NCI-H524 (cell line): ENCODE measurements around the gene CLCF1.
"Not testable (repeated sequence)": the region's sequence is repeated elsewhere in the genome, so short reads cannot be mapped to it uniquely, and the experiment has no call there.

Experiments used
- DNase-seq, 2 experiments: peaks; one replicate each; lab custom pipeline; 2025; lab: John Stamatoyannopoulos, UW

The CLCF1 gene

DNA sequence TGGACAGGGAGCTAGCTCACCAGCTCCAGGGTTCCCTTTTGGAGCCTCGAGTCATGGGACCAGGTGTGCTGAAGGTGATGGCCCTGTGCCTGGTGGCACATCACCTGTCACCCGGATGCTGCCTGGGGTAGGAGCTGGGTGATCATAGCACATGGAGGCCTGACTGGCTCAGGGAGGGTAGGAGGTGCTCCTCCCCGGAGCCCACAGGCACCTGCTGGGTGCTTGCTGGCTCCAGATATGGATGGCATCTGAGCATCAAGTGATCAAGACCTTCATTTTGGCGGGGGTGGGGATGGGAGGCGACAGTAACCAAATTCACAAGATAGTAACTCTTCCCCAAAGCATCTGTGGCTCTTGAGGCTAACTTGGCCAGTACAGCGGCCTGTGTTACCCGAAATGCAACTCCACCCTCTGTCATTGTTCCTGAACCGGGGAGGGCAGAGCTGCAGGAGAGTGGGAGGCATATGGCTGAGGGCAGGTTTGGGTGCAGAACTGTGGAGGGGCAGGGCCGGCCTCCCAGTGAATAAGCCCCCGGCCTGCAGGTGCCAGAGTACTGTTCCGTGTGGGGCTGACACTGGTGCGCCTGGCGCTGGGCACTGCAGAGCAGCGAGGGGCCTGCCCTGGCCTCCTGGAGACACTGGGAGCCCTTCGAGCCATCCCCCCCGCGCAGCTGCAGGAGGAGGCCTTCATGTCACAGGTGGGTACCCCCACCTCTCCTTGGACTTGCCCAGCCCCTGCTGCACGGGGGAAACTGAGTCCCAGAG is 35.2 kb upstream of the CLCF1 start:
- DNase-seq = no peak

DNA sequence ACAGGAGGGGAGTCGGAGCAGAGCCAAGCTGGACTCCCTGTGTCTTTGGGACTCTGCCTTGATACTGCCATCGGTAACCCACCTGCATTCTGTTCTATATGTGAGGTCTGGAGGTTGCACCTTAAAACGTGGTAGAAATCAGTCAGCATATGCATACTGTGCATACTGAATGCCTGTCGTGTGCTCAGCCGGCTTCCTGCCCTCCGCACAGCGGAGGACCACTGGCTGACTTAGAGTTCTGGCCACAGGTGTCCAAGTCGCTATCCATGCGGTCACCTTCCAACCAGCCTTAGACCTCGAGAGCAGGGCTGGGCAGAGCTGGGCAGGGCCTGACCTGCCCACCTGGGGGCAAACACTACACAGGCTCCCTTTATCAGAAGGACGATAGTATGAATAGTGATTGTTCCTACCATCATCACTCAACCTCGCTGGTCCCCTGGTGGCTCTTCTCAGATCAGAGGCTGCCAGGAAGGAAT is 34.3 kb upstream of the CLCF1 start:
- no peak for DNase-seq

DNA sequence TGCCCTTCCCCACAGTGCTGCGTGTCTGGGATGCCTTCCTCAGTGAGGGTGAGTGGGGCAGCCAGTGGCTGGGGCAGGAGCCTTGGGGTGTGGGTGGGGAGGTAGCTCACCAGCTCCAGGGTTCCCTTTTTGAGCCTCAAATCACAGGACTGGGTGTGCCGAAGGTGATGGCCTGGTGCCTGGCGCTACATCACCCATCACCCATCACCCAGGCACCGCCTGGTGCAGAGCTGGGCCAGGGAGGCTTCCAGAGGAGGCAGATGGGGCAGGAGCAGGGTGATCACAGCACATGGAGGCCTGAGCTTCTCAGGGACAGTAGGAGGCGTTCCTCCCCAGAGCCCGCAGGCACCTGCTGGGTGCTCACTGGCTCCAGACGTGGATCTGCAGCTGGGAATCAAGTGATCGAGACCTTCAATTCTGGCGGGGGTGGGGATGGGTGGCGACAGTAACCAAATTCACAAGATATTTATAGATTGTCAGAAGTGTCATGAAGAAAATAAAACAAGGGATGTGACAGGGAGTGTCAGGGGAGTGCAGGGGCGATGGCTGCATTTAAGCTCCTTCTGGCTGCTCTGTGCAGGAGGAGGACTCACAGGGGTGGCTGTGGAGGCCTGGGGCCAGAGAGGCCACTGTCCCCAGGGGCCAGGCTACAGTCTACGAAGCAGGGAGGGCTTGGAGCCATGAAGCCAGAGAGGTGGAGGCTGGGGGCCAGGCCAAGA is 33.7 kb upstream of the CLCF1 start:
- peak in 1 of 2 experiments; percentile 27 for DNase-seq

GRCh38 chr11:67406420-67406968 is 33.1 kb upstream of the CLCF1 start:
- DNase-seq = no peak

GRCh38 chr11:67405688-67406339 is 32.4 kb upstream of the CLCF1 start:
- no peak for DNase-seq

GRCh38 chr11:67405196-67405567 is 31.8 kb upstream of the CLCF1 start:
- no peak for DNase-seq

DNA sequence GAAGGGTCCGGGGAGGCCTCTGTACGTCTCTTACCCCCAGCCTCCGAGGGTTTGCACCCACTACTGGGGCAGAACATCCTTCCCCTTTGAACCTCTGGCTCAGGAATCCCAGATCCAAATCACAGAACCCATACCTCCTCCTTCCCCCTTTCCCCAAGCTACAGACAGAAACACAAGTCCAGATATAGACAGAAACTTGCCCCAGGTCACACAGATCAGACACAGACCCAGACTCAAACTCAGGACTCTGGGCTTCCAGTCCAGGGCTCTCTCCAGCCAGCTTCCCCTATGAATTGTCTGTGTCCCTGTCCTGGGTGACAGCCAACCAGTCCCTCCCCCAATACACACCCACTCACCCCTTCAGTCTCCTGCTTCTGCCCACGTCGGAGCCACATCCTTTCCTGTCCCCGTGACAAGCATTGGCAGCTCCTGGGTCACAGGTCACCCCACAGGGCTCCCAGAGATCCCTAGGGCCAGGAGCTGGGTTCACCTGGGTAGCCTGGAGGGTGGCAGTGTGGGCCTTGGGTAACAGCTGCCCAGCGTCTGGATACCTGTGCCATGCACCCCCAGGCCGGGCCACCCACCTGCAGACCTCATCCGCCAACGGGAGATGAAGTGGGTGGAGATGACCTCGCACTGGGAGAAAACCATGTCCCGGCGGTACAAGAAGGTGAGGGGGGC is 31.3 kb upstream of the CLCF1 start:
- no peak for DNase-seq

- DNase-seq = not testable (repeated sequence)
Observed at GRCh38 chr11:67403085-67403484, 29.7 kb upstream of the CLCF1 start.

GRCh38 chr11:67402192-67402839 is 28.9 kb upstream of the CLCF1 start:
- DNase-seq = not testable (repeated sequence)

DNA sequence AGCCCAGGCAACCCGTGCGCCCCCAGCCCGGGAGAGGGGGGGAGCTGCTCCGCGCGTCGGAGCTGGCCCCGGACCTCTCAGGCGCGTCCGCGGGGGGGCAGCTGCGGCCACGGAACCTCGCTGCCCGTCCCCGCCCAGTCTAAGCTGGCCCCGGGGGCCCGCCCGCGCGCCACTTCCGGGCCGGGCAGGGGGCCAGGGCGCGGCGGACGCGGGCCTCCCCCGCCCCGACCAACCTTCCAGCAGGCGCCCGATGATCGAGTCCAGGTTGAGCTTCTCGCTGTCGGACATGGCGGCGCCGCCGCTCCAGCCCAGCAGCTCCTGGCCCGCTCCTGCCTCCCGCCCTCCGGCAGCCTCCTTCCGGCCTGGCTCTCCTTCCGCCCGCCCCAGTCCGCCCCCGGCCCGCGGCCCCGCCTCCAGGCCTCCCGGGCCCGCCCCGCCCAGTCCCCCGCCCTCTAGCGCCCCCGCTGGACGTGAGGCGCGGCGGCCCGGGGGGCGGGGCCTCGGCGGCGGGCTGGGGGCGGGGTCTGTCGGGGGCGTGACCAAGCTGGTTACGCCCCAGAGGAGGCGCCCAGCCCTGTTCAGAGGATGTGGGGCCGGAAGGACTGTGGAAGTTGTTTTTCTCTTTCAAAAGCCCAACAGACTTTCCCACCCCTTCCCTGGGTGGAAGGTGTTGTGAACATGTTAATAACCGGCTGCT is 28.2 kb upstream of the CLCF1 start, which contains the start of gene PPP1CA:
TSS of gene PPP1CA (minus strand) at position 364 of the 697 bp plus-strand sequence. CDS start at position 288, 76 bp downstream.
- DNase-seq = peak; percentile 71 to 78

DNA sequence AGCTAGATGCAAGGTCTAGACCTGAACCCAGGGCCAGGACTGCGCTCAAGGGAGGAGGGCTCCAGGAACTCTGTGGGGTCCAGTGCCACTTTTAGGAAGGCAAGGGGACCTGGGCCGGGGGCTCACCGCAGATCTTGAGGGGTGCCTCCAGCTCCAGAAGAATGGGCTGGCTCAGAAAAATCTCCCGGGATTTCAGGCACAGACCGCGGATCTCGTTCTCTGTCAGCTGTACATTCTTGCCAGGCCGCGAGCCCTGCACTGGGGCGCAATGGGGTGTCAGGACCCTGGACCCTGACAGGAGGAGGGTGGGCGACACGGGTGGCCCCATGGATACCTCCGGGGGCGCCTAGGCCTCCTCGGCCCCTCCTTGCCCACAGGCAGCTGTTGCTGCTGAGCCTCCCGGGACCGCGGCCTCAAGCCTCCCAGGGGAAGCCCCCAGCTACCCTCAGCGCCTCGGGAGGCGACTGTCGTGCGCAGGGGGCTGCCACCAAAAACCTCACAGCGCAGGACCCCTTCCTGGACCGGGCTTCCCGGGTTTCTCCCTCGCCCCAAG is 27.6 kb upstream of the CLCF1 start:
- DNase-seq = no peak

- no peak for DNase-seq
Observed at GRCh38 chr11:67400251-67400941, 27.0 kb upstream of the CLCF1 start.

GRCh38 chr11:67398661-67399563 is 25.5 kb upstream of the CLCF1 start:
- no peak for DNase-seq

DNA sequence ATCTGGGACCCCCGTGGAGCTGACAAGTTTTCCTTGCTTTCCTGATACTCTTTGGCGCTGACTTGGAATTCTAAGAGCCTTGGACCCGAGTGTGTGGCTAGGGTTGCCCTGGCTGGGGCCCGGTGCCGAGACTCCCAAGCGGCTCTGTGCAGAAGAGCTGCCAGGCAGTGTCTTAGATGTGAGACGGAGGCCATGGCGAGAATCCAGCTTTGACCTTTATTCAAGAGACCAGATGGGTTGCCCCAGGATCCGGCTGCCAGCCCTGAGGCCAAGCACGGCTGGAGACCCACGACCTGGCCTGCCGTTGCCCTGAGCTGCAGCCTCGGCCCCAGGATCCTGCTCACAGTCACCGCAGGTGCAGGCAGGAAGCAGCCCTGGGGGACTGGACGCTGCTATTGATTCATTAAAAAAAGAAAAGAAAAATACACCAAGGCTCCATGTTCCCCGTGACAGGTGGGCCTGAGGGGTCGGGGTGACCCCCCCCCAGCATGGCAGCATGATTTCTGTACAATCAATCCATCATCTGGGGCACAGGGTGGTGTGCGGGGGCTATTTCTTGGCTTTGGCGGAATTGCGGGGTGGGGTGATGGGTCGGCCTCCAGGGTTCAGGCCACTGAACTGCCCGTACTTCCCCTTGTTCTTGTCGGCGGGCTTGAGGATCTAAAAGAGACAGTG is 24.7 kb upstream of the CLCF1 start:
- DNase-seq = no peak

GRCh38 chr11:67397536-67397935 is 24.1 kb upstream of the CLCF1 start:
- no peak for DNase-seq

DNA sequence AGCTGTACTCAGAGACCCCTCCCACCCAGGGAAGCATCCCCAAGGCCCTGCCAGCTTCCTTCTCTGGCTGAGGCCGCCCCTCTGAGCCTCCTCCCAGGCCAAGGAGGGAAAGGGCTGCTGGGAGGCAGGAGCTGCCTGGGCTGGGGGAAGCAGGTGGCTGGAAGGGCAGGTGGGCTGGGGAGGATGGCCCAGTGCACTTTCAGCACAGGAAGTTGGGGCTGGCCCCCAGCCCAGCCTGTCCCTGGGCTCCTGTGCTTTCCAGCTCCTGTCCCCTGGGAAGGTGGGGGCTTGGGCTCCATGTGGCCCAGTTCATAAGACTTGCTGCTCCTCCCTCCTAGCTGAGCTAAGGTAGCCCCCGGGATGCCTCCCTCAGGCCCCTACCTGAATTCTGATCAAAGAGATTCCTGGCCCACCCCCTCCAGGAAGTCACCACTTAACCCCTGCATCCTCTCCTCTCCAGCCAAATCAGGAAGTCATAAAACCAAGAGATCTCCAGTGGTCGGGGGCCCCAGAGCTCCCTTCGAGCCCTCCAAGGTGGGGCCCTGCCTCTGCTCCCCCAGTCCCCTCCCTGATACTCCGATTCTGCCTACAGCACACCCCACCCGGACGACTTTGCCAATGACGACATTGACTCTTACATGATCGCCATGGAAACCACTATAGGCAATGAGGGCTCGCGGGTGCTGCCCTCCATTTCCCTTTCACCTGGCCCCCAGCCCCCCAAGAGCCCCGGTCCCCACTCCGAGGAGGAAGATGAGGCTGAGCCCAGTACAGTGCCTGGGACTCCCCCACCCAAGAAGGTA is 23.4 kb upstream of the CLCF1 start:
- DNase-seq = no peak

GRCh38 chr11:67396259-67396581 is 22.8 kb upstream of the CLCF1 start:
- no peak for DNase-seq
